Chondrocyte (in vitro differentiated cells): ENCODE data around the gene AAGAB. TPM values are rescaled to one million over a fixed set of nuclear protein-coding genes. Genes with fewer than 3 reads are reported as not detected.

Source experiments
- DNase-seq: peaks from one replicate; pipeline ENCODE4 v3.0.0; 2021; ENCODE audit warnings: mixed read lengths, low spot score
- H3K27ac Mint-ChIP-seq: one replicate; pipeline ENCODE4 v1.8.0; 2021; ENCODE audit warnings: mild to moderate bottlenecking, moderate library complexity, mixed read lengths; ENCODE audit not compliant: unreplicated experiment
- H3K27me3 Mint-ChIP-seq: 2 replicates; pipeline ENCODE4 v1.8.0; 2021; ENCODE audit warnings: low read depth, mixed read lengths
- H3K36me3 Mint-ChIP-seq: 2 replicates; pipeline ENCODE4 v1.8.0; 2021; ENCODE audit warnings: low read depth, mixed read lengths
- H3K4me1 Mint-ChIP-seq: 2 replicates; pipeline ENCODE4 v1.8.0; 2021; ENCODE audit warnings: low read depth, mild to moderate bottlenecking, mixed read lengths
- H3K4me3 Mint-ChIP-seq: one replicate; pipeline ENCODE4 v1.8.0; 2021; ENCODE audit warnings: mild to moderate bottlenecking, moderate library complexity, mixed read lengths; ENCODE audit not compliant: unreplicated experiment
- H3K9me3 Mint-ChIP-seq: 2 replicates; pipeline ENCODE4 v1.8.0; 2021; ENCODE audit warnings: low read depth, mixed read lengths
- total RNA-seq: library from RNA; stranded (reverse); gene quantifications from 3 replicates; pipeline ENCODE4 v1.2.1, GENCODE V29; 2021
- TF ChIP-seq, protein P1 (sequence below): fragments of 200-600 bp; sonication (generic); IDR thresholded peaks from 2 replicates; pipeline ENCODE4 v1.5.0; 2021; ENCODE audit warnings: antibody characterized with exemption, mild to moderate bottlenecking, moderate library complexity

Gene AAGAB
- total RNA-seq, 1 donor from 2014 or later, result 32.0 TPM

DNA sequence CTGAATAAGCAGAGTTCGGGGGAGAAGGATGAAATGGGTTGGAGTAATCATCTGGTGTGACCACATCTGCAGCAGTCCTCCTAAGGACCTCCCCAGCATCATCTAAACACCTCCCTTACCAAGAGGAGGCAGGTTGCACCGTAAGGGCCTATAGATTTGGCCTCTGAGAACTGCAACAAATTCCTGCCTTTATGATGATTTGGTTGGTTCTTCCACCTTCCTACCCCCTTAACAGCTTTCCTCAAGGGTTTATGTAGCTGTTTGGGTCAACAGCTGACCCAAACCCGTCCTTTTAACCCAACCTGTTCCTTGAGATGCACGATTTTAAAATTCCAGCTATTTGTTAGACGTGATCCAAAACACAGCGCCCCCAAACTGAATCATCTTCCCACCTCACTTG is 58.2 kb downstream of the AAGAB start:
- peaks cover 8% of the 10 kb centered on the region for H3K36me3 Mint-ChIP-seq
- H3K4me3 Mint-ChIP-seq, result no peak overlapping the region
- DNase-seq, result no peak
- H3K9me3 Mint-ChIP-seq, result no peaks in the 10 kb centered on the region
- peaks cover 32% of the 10 kb centered on the region for H3K4me1 Mint-ChIP-seq
- no peaks in the 10 kb centered on the region for H3K27me3 Mint-ChIP-seq
- TF ChIP-seq, protein P1, sequence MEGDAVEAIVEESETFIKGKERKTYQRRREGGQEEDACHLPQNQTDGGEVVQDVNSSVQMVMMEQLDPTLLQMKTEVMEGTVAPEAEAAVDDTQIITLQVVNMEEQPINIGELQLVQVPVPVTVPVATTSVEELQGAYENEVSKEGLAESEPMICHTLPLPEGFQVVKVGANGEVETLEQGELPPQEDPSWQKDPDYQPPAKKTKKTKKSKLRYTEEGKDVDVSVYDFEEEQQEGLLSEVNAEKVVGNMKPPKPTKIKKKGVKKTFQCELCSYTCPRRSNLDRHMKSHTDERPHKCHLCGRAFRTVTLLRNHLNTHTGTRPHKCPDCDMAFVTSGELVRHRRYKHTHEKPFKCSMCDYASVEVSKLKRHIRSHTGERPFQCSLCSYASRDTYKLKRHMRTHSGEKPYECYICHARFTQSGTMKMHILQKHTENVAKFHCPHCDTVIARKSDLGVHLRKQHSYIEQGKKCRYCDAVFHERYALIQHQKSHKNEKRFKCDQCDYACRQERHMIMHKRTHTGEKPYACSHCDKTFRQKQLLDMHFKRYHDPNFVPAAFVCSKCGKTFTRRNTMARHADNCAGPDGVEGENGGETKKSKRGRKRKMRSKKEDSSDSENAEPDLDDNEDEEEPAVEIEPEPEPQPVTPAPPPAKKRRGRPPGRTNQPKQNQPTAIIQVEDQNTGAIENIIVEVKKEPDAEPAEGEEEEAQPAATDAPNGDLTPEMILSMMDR, result no peak
- no peak overlapping the region for H3K27ac Mint-ChIP-seq

DNA sequence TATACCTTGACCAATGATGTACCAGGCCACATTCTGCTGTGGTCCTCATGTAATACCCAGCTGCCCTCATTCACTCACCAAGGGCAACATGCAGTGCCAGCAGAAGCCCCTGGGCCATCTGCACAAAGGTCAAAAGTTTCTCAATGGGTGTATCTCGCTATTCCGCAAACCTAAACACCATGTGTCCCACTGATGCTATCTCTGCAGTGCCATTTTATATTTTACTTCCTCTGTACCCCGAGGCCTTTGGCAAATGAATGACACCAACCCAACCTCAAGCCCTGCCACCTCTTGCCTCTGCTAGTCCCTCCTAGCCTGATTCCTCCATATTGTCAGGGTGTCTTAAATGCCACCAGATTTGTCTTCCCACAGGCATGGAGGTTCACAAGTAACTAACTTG is 59.2 kb downstream of the AAGAB start:
- DNase-seq, result no peak
- H3K4me3 Mint-ChIP-seq, result no peak overlapping the region
- no peak overlapping the region for H3K27ac Mint-ChIP-seq
- peaks cover 22% of the 10 kb centered on the region for H3K4me1 Mint-ChIP-seq
- H3K27me3 Mint-ChIP-seq, result no peaks in the 10 kb centered on the region
- TF ChIP-seq, protein P1, result no peak
- peaks cover 10% of the 10 kb centered on the region for H3K36me3 Mint-ChIP-seq
- H3K9me3 Mint-ChIP-seq, result no peaks in the 10 kb centered on the region

GRCh38 chr15:67194171-67195114 is 60.0 kb downstream of the AAGAB start:
- TF ChIP-seq, protein P1, result no peak
- DNase-seq, result no peak
- H3K27ac Mint-ChIP-seq, result no peak overlapping the region
- H3K36me3 Mint-ChIP-seq, result peaks cover 13% of the 10 kb centered on the region
- H3K4me1 Mint-ChIP-seq, result peaks cover 14% of the 10 kb centered on the region
- H3K9me3 Mint-ChIP-seq, result no peaks in the 10 kb centered on the region
- no peaks in the 10 kb centered on the region for H3K27me3 Mint-ChIP-seq
- H3K4me3 Mint-ChIP-seq, result no peak overlapping the region

DNA sequence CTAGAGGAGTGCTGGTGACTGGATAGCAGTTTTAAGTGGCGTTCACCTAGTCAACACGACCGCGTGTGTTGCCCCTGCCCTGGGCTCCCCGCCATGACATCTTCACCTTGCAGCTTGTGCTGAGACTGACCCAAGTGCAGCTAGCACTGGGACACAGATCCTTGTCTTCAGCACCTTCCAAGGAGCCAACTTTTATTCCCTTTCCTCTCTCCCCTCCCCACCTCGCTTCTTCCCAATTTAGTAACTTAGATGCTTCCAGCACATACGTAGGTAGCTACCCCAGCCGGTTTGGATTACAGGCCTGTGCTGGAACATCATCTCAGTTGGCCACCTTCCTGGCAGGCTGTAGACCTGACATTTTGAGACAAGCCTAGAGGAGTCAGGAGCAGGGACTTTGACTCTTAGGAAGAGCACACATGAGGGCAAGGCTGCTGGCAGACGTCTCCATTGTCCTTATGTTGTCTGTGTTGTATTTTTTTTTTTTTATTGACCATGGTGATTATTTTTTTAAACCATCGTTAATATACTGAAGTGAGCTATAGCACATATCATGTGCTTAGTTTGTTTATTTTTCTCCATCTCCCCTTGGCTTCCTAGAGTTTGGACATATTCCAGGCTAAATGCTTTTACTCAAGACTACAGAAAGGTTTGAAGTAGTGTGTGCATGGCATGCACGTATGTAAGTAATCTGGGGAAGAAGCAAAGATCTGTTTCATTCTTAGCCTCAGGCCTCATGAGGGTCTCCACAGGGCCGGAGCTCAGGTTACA is 61.1 kb downstream of the AAGAB start:
- peaks cover 19% of the 10 kb centered on the region for H3K4me1 Mint-ChIP-seq
- no peak for DNase-seq
- H3K4me3 Mint-ChIP-seq, result no peak overlapping the region
- H3K27me3 Mint-ChIP-seq, result no peaks in the 10 kb centered on the region
- TF ChIP-seq, protein P1, result no peak
- no peak overlapping the region for H3K27ac Mint-ChIP-seq
- peaks cover 19% of the 10 kb centered on the region for H3K36me3 Mint-ChIP-seq
- H3K9me3 Mint-ChIP-seq, result no peaks in the 10 kb centered on the region

DNA sequence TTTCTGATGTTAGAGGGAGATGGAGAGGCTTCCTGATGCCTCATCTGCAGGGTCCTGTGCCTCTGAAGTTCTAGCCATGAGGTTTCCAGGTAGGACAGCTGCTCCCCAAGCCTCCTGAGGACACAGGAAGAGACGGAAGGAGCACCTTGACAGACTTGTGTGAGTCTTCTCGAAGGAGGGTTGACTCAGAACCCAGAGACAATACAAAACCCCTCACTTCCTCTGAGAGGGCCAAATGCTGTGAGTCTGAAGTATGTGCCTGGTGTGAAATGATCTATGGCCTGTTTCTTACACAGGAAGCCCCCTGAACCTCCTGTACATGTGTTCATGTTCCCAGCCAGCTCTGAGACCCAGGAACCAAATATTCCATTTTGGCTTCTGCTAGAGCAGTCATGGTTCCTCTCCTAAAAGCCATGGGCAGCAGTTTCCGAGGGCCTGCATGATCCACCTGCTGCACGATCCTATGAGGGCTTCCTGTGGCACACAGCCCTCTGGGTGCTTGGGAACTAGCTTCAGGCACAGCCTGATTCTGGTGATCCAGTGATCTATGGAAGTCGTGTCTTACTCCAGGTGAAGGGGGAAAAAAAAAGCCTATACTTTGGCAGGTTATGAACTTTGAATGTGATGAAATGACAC is 62.2 kb downstream of the AAGAB start:
- H3K36me3 Mint-ChIP-seq, result peaks cover 22% of the 10 kb centered on the region

More for the DNA sequence above, 62.2 kb downstream of the AAGAB start:
- Mint-ChIP-seq H3K27me3 (no peaks in the 10 kb centered on the region), H3K9me3 (no peaks in the 10 kb centered on the region), H3K27ac (no peak overlapping the region), H3K4me1 (peaks cover 20% of the 10 kb centered on the region), H3K4me3 (no peak overlapping the region)
- no peak for DNase-seq
- TF ChIP-seq, protein P1, result no peak
